IMR-90 (cell line): ENCODE data around the gene ANO2. TPM values are rescaled to one million over a fixed set of nuclear protein-coding genes. Genes with fewer than 3 reads are reported as not detected.
A peak's percentile ranks its signal among the peaks of the same experiment; 100 is the strongest.

Experiments used
- ATAC-seq: fragments of 200-7000 bp; cut with Tn5 transposase; 2 replicates; pipeline ENCODE4 v1.9.1; 2020; ENCODE audit warnings: low read depth, mild to moderate bottlenecking, moderate library complexity
- BruUV-seq: library from RNA; stranded (reverse); fragments of 400-500 nt; replicated peaks from 2 replicates; lab custom pipeline; 2021; lab: Mats Ljungman, UMichigan
- CTCF ChIA-PET: fragments of 300-600 bp; formaldehyde crosslinking; extraction: SDS; loops from one replicate; lab custom pipeline; 2021; ENCODE audit warnings: antibody characterized with exemption; lab: Yijun Ruan, JAX
- POLR2A ChIA-PET: fragments of 300-600 bp; sonication (Branson Sonifier 250); formaldehyde crosslinking; loops from one replicate; lab custom pipeline; 2022; ENCODE audit warnings: antibody characterized with exemption; ENCODE audit not compliant: unreplicated experiment; lab: Charles Lee
- DNase-seq: peaks from one replicate; pipeline ENCODE4 v3.0.0; 2013
- H2AFZ ChIP-seq: replicated peaks from 2 replicates; pipeline ENCODE3; 2013; ENCODE audit warnings: low read length, mild to moderate bottlenecking; ENCODE audit not compliant: poor library complexity
- H2AK5ac ChIP-seq: 2 replicates; pipeline ENCODE4 v1.6.1; 2013; ENCODE audit warnings: low read depth, low read length, inconsistent platforms
- H2AK9ac ChIP-seq: replicated peaks from 2 replicates; pipeline ENCODE3; 2013; ENCODE audit warnings: mild to moderate bottlenecking, low read depth, low read length, moderate library complexity; ENCODE audit not compliant: poor library complexity
- H2BK120ac ChIP-seq: 2 replicates; pipeline ENCODE4 v1.6.1; 2013; ENCODE audit warnings: low read depth, low read length, inconsistent platforms
- H2BK15ac ChIP-seq: 3 replicates; pipeline ENCODE4 v1.6.1; 2013; ENCODE audit warnings: low read depth, low read length, inconsistent platforms
- H2BK20ac ChIP-seq: 2 replicates; pipeline ENCODE4 v1.6.1; 2013; ENCODE audit warnings: low read depth, mild to moderate bottlenecking, inconsistent platforms, low read length, moderate library complexity
- H2BK5ac ChIP-seq: 2 replicates; pipeline ENCODE4 v1.6.1; 2013; ENCODE audit warnings: mild to moderate bottlenecking, low read depth, low read length, inconsistent platforms; ENCODE audit not compliant: poor library complexity, severe bottlenecking
- H3K14ac ChIP-seq: replicated peaks from 2 replicates; pipeline ENCODE4 v1.6.1; 2013; ENCODE audit warnings: low read depth, low read length, inconsistent platforms
- H3K18ac ChIP-seq: 2 replicates; pipeline ENCODE4 v1.6.1; 2013; ENCODE audit warnings: low read depth, low read length, control low read depth
- H3K23ac ChIP-seq: 2 replicates; pipeline ENCODE4 v1.6.1; 2013; ENCODE audit warnings: low read depth, low read length, inconsistent platforms
- H3K27ac ChIP-seq: 2 replicates; pipeline ENCODE4 v1.5.1; 2013; ENCODE audit warnings: mild to moderate bottlenecking, control low read depth, low read length; ENCODE audit not compliant: insufficient read depth
- H3K27me3 ChIP-seq: 2 replicates; pipeline ENCODE4 v1.6.1; 2013; ENCODE audit warnings: low read length; ENCODE audit not compliant: control insufficient read depth, insufficient read depth
- H3K36me3 ChIP-seq: 2 replicates; pipeline ENCODE4 v1.6.1; 2013; ENCODE audit warnings: low read length, mixed read lengths; ENCODE audit not compliant: control insufficient read depth, insufficient read depth
- H3K4ac ChIP-seq: 2 replicates; pipeline ENCODE4 v1.6.1; 2013; ENCODE audit warnings: low read depth, low read length, inconsistent platforms
- H3K4me1 ChIP-seq: 2 replicates; pipeline ENCODE4 v1.6.1; 2013; ENCODE audit warnings: low read length, mixed read lengths; ENCODE audit not compliant: control insufficient read depth, insufficient read depth
- H3K4me2 ChIP-seq: 2 replicates; pipeline ENCODE4 v1.6.1; 2013; ENCODE audit warnings: low read depth, mild to moderate bottlenecking, control low read depth, low read length, moderate library complexity
- H3K4me3 ChIP-seq: 2 replicates; pipeline ENCODE4 v1.5.1; 2013; ENCODE audit warnings: low read depth, mild to moderate bottlenecking, control low read depth, low read length, moderate library complexity; ENCODE audit not compliant: insufficient read depth
- H3K56ac ChIP-seq: 2 replicates; pipeline ENCODE4 v1.6.1; 2013; ENCODE audit warnings: low read length, inconsistent platforms; ENCODE audit not compliant: insufficient read depth; ENCODE audit errors: extremely low read depth
- H3K79me1 ChIP-seq, 2 experiments: 2 replicates each; pipeline ENCODE4 v1.6.1; 2013; ENCODE audit warnings: low read length in 2 of 2, inconsistent platforms in 1 of 2, low read depth in 1 of 2
- H3K9ac ChIP-seq: 2 replicates; pipeline ENCODE4 v1.6.1; 2013; ENCODE audit warnings: low read depth, low read length, control low read depth
- H3K9me1 ChIP-seq: 2 replicates; pipeline ENCODE4 v1.6.1; 2013; ENCODE audit warnings: low read length, inconsistent platforms; ENCODE audit not compliant: insufficient read depth
- H3K9me3 ChIP-seq: 2 replicates; pipeline ENCODE4 v1.6.1; 2013; ENCODE audit warnings: low read length; ENCODE audit not compliant: control insufficient read depth, insufficient read depth
- H4K20me1 ChIP-seq: 2 replicates; pipeline ENCODE4 v1.6.1; 2013; ENCODE audit warnings: low read length, inconsistent platforms; ENCODE audit not compliant: insufficient read depth
- H4K5ac ChIP-seq: 2 replicates; pipeline ENCODE4 v1.6.1; 2013; ENCODE audit warnings: mild to moderate bottlenecking, low read depth, low read length, control low read depth
- H4K8ac ChIP-seq, 2 experiments: 2 replicates each; pipeline ENCODE4 v1.6.1; 2013; ENCODE audit warnings: low read depth in 2 of 2, low read length in 2 of 2, control low read depth in 1 of 2, inconsistent platforms in 1 of 2
- H4K91ac ChIP-seq: 2 replicates; pipeline ENCODE4 v1.6.1; 2013; ENCODE audit warnings: low read depth, low read length, inconsistent platforms; ENCODE audit not compliant: insufficient read depth
- BHLHE40 ChIP-seq: fragments of 150-350 bp; IDR thresholded peaks from 2 replicates; pipeline ENCODE4 v1.6.1; 2016; ENCODE audit warnings: mild to moderate bottlenecking, low read depth, low read length
- CEBPB ChIP-seq: IDR thresholded peaks from 2 replicates; pipeline ENCODE4 v1.6.1; 2012; ENCODE audit warnings: low read depth, low read length, improper control_type of control experiment
- CHD1 ChIP-seq: IDR thresholded peaks from 2 replicates; pipeline ENCODE4 v1.6.1; 2012; ENCODE audit warnings: low read depth, low read length, improper control_type of control experiment
- CTCF ChIP-seq: conservative IDR thresholded peaks from 2 replicates; pipeline ENCODE4 v1.5.1; 2012; ENCODE audit warnings: mild to moderate bottlenecking, low read depth, low read length, improper control_type of control experiment
- ELK1 ChIP-seq: fragments of 150-350 bp; IDR thresholded peaks from 2 replicates; pipeline ENCODE4 v1.6.1; 2016; ENCODE audit warnings: low read depth, mild to moderate bottlenecking, low read length, moderate library complexity, borderline replicate concordance
- MAFK ChIP-seq: IDR thresholded peaks from 2 replicates; pipeline ENCODE4 v1.6.1; 2012; ENCODE audit warnings: low read depth, low read length, improper control_type of control experiment
- MAZ ChIP-seq: IDR thresholded peaks from 2 replicates; pipeline ENCODE4 v1.6.1; 2012; ENCODE audit warnings: low read depth, mild to moderate bottlenecking, low read length, improper control_type of control experiment, moderate library complexity, borderline replicate concordance
- MXI1 ChIP-seq: IDR thresholded peaks from 2 replicates; pipeline ENCODE4 v1.6.1; 2012; ENCODE audit warnings: low read depth, mild to moderate bottlenecking, low read length, moderate library complexity, borderline replicate concordance
- NFE2L2 ChIP-seq: fragments of 150-350 bp; IDR thresholded peaks from 2 replicates; pipeline ENCODE4 v1.6.1; 2016; ENCODE audit warnings: low read depth, mild to moderate bottlenecking, low read length
- RAD21 ChIP-seq: IDR thresholded peaks from 2 replicates; pipeline ENCODE4 v1.6.1; 2012; ENCODE audit warnings: low read length, improper control_type of control experiment
- RCOR1 ChIP-seq: IDR thresholded peaks from 2 replicates; pipeline ENCODE4 v1.6.1; 2012; ENCODE audit warnings: mild to moderate bottlenecking, low read length, improper control_type of control experiment; ENCODE audit not compliant: insufficient replicate concordance
- SMC3 ChIP-seq: fragments of 150-350 bp; IDR thresholded peaks from 2 replicates; pipeline ENCODE4 v1.6.1; 2016; ENCODE audit warnings: low read depth, mild to moderate bottlenecking, antibody characterized with exemption, low read length, moderate library complexity
- USF2 ChIP-seq: fragments of 150-350 bp; IDR thresholded peaks from 2 replicates; pipeline ENCODE4 v1.6.1; 2017; ENCODE audit warnings: mild to moderate bottlenecking, antibody characterized with exemption, low read length, low read depth
- WGBS, 2 experiments: methylation state at CpG; one replicate each; pipeline versions ENCODE4 v1.1.5 to v1.1.7; 2013; ENCODE audit warnings: missing lambda C conversion rate in 2 of 2; ENCODE audit not compliant: insufficient read length in 1 of 2; ENCODE audit errors: extremely low coverage in 2 of 2; 5-methylcytosine and 5-hydroxymethylcytosine counted together
- dilution Hi-C: fragments of 300-500 bp; cut with HindIII; formaldehyde crosslinking; loops from one replicate; pipeline ENCODE4 v1.14.3; 2018; ENCODE audit warnings: low sequenced_read_pairs; ENCODE audit not compliant: unreplicated experiment
- in situ Hi-C: fragments of 300-500 bp; cut with MboI; formaldehyde crosslinking; loops from 3 replicates; pipeline ENCODE4 v1.14.3; 2019; ENCODE audit warnings: low sequenced_read_pairs, inconsistent platforms, mixed read lengths
- intact Hi-C: fragments of 100-400 bp; cut with micrococcal nuclease; formaldehyde crosslinking; loops from 2 replicates; pipeline ENCODE4 v1.10.0; 2022
- polyA plus RNA-seq, 3 experiments: library from polyadenylated mRNA; depleted of rRNA; stranded (reverse); fragments of >200 nt; gene quantifications; 2 replicates each; pipeline ENCODE4 v1.2.3, GENCODE V29; 2012; ENCODE audit warnings: low replicate concordance in 1 of 3
- total RNA-seq: library from RNA; depleted of rRNA; stranded (reverse); fragments of >200 nt; gene quantifications from 2 replicates; pipeline ENCODE4 v1.2.3, GENCODE V29; 2012

Gene ANO2
- total and polyA plus RNA-seq, 2 of the 4 experiments (the other 2 are of a cell fraction) = 0.22 TPM; not detected in 1

- H2BK20ac ChIP-seq = no peak overlapping the region
- no peak overlapping the region for H3K4ac ChIP-seq
- no peaks in the 10 kb centered on the region for H3K36me3 ChIP-seq
- no peak overlapping the region for H3K4me2 ChIP-seq
- no peak overlapping the region for H3K56ac ChIP-seq
- no peak overlapping the region for H2BK120ac ChIP-seq
- ChIA-PET POLR2A (no interaction called here), CTCF (no interaction called here)
- no peak overlapping the region for H2AK5ac ChIP-seq
- H3K4me1 ChIP-seq = peaks cover 3% of the 10 kb centered on the region
- H2AK9ac ChIP-seq = no peak overlapping the region
- no peaks in the 10 kb centered on the region for H3K79me1 ChIP-seq
- no peak overlapping the region for H4K5ac ChIP-seq
- DNase-seq = no peak
- intact Hi-C loops = no loop called here
- no TSS peak for BruUV-seq
- H3K14ac ChIP-seq = no peak overlapping the region
- dilution Hi-C loops = no loop called here
- H3K27me3 ChIP-seq = no peaks in the 10 kb centered on the region; the same call in 1 of the 2 replicates
- TF ChIP-seq MAFK (no peak), USF2 (no peak), NFE2L2 (no peak), ELK1 (no peak), CHD1 (no peak), RAD21 (no peak), MXI1 (no peak), CEBPB (no peak), BHLHE40 (no peak), MAZ (no peak), SMC3 (no peak), RCOR1 (no peak), CTCF (no peak; the same call in 1 of the 2 replicates)
- in situ Hi-C loops = no loop called here
- H3K9me1 ChIP-seq = no peaks in the 10 kb centered on the region; the same call in 1 of the 2 replicates
- H2AFZ ChIP-seq = no peak overlapping the region
- H3K4me3 ChIP-seq = no peak overlapping the region
- no peaks in the 10 kb centered on the region for H3K9me3 ChIP-seq
- H3K23ac ChIP-seq = no peak overlapping the region
- no peaks in the 10 kb centered on the region for H4K20me1 ChIP-seq
- ATAC-seq = no peak
- H2BK15ac ChIP-seq = peak overlapping the region; percentile 48; the same call in 1 of the 3 replicates
- no peak overlapping the region for H3K9ac ChIP-seq
- H3K27ac ChIP-seq = no peak overlapping the region
- no peak overlapping the region for H2BK5ac ChIP-seq
- no peak overlapping the region for H4K91ac ChIP-seq
- H3K18ac ChIP-seq = no peak overlapping the region
- H4K8ac ChIP-seq = no peak overlapping the region
- WGBS, 2 experiments = 83% methylated on average over 1 of the region's 6 CpGs; no CpG with 5 or more reads in 1 of the 2 experiments
These were observed 384.0 kb downstream of the ANO2 start for GRCh38 chr12:5561057-5561456.
